Measurements from ENCODE around the gene UBXN11.
A peak's percentile ranks its signal among the peaks of the same experiment; 100 is the strongest.
"Not testable (repeated sequence)": the region's sequence is repeated elsewhere in the genome, so short reads cannot be mapped to it uniquely, and the experiment has no call there.

The UBXN11 gene

DNA sequence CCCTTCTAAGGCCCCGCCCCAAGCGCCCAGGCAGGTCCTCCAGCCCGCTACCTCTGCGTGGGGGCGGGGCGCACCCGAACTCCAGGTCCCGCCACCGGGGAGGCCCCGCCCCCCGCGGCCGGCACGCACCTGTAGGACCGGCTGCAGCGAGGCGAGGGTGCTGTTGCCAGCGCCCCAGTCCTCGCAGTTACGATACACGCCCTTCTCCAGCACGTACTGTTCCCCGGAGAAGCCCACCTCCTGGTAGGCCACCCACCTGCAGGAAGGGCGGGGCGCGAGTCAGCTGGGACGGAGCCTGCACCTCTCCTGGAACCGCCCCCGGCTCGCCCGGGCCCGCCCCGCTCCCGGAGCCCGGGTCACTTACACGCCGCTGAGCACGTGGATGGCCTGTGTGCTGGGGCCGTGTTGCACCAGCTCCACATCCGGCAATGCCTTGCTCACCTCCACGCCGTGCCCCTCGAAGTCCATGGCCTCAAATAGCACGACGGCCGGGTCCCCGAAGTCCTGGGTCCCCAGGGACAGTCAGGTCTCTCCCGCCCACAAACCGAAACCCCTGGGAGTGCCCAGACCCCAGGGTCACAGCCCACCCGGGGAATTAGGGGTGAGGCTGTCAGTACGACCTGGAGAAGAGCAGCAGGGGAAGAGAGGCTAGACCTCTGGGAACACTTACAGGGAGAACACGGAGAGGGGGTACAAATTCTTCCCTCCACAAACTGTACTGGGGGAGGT is 30.2 kb upstream of the UBXN11 start:
- DNase-seq = peak; percentile 76

DNA sequence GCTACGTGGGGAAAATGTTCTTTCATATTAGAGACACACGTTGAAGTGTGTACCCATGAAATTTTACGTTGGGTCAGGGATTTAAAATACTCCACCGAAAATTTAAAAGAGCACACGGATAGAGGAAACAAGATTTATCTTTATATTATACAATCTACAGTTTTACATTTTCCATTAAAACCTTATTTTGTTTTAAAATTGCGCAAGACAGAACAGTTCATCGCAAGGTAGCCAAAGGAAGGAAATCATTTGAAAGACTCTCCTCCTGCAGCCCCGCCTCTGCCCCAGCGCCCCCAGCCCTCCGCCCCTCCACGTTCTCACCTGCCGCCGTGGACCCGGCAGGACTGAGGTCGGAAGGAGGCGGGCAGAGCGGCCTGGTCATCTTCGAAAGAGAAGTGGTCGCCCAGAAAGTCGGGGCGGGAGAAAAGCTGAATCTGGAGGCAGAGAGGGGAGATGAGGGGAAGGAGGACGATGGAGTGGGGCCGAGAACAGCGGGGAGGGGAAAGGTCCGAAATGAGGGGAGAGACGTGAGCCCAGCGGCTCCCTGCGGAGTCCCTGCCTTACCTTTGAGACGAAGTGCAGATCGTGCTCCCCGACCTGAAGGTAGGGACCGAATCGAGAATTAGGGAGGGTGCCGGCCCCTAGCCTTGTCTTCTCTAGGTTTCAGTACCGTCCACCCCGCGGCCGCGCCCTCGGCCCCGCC is 29.5 kb upstream of the UBXN11 start:
- DNase-seq = no peak

DNA sequence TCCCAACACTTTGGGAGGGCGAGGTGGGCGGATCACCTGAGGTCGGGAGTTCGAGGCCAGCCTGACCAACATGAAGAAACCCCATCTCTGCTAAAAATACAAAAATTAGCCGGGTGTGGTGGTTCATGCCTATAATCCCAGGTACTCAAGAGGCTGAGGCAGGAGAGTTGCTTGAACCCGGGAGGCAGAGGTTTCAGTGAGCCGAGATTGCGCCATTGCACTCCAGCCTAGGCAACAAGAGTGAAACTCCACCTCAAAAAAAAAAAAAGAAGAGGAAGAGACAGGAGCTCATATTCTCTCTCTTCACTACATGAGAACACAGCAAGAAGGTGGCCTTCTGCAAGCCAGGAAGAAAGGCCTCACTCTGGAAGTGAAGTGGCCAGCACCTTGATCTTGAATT is 26.9 kb upstream of the UBXN11 start:
- DNase-seq = not testable (repeated sequence)

DNA sequence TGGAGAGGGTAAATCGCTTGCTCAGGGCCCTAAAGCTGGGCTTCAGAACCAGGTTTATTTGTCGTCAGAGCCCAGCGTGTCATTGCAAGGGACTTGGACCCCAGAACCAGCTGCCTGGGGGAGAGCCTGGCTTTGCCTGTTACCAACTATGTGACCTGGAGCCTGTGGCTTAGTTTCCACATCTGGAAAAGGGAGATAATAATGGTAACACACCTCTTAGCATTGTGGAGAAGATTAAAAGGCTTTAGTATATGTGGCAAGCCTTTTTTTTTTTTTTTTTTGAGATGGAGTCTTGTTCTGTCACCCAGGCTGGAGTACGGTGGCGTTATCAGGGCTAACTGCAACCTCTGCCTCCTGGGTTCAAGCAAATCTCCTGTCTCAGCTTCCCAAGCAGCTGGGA is 23.8 kb upstream of the UBXN11 start:
- no peak for DNase-seq

DNA sequence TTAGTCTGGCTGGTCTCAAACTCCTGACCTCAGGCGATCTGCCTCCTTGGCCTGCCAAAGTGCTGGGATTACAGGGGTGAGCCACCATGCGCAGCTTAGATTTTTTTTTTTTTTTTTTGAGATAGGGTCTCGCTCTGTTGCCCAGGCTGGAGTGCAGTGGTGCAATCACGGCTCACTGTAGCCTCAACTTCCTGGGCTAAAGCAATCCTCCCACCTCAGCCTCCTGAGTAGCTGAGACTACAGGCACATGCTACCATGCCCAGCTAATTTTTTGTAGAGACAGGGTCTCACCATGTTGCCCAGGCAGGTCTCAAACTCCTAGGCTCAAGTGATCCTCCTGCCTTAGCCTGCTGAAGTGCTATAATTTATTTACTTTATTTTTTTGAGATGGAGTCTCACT is 22.9 kb upstream of the UBXN11 start:
- not testable (repeated sequence) for DNase-seq

- DNase-seq = no peak
Observed at GRCh38 chr1:26328597-26328996, 22.2 kb upstream of the UBXN11 start.

DNA sequence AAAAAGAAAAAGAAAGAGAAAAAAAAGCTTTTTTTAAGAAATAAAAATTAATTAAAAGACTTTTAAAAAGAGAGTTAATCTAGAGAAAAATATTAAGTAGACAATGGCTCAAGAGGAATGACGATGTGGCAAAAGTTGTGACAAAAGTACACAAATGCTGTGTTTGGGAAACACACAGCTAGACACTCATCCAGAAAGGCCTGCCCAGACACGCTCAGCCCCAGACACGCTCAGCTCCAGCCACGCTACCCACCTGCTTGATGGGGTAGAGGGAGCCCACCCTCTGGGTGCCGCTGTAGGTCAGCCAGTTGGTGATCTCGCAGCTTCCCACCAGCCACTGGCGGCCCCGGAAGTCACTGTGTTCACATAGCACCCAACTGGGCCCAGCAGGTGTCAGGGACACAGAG is 21.5 kb upstream of the UBXN11 start:
- DNase-seq = no peak

DNA sequence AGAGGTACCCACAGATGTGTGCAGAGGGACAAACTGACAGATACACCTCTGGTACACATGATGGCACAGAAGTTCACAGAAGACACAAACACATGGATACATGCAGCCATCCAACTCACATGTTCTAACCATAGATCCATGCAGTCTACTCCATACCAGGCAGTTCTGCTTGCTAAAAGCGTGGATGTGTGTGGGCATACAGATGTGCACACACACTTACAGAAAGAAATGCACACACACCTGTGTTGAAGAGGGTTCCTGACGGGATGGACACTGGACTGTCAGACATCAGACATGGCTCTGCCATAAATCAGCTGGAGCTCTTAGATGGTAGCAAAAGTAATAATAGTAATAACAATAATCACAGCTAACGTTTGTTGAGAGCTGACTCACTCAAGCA is 18.1 kb upstream of the UBXN11 start:
- DNase-seq = no peak

- no peak for DNase-seq
Observed at GRCh38 chr1:26323382-26323781, 16.9 kb upstream of the UBXN11 start.

DNA sequence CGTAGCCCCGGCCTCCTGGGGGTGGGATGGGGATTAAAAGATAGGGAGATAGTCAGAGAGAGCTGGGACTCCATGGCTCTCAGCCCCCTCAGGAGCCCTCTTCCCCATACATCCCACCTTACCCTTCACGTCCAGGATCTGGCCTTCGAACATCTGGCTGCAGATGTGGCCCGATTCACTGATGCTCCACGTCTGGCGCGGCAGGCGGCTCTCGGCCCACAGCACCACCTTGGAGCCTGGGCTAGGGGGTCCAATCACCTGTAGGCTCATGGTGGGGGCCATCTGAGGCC is 15.6 kb upstream of the UBXN11 start:
- no peak for DNase-seq

GRCh38 chr1:26321315-26322041 is 15.0 kb upstream of the UBXN11 start:
- DNase-seq = peak; percentile 93

- no peak for DNase-seq
Observed at GRCh38 chr1:26320896-26321295, 14.5 kb upstream of the UBXN11 start.

- no peak for DNase-seq
Observed at GRCh38 chr1:26318338-26319064, 12.1 kb upstream of the UBXN11 start.

GRCh38 chr1:26317612-26318337 is 11.3 kb upstream of the UBXN11 start, which contains the start of gene CD52:
Gene CD52 (plus strand): TSS chr1:26317958. CDS start chr1:26318018, 60 bp downstream.
- peak; percentile 53 for DNase-seq

GRCh38 chr1:26317146-26317545 is 10.7 kb upstream of the UBXN11 start:
- DNase-seq = no peak

DNA sequence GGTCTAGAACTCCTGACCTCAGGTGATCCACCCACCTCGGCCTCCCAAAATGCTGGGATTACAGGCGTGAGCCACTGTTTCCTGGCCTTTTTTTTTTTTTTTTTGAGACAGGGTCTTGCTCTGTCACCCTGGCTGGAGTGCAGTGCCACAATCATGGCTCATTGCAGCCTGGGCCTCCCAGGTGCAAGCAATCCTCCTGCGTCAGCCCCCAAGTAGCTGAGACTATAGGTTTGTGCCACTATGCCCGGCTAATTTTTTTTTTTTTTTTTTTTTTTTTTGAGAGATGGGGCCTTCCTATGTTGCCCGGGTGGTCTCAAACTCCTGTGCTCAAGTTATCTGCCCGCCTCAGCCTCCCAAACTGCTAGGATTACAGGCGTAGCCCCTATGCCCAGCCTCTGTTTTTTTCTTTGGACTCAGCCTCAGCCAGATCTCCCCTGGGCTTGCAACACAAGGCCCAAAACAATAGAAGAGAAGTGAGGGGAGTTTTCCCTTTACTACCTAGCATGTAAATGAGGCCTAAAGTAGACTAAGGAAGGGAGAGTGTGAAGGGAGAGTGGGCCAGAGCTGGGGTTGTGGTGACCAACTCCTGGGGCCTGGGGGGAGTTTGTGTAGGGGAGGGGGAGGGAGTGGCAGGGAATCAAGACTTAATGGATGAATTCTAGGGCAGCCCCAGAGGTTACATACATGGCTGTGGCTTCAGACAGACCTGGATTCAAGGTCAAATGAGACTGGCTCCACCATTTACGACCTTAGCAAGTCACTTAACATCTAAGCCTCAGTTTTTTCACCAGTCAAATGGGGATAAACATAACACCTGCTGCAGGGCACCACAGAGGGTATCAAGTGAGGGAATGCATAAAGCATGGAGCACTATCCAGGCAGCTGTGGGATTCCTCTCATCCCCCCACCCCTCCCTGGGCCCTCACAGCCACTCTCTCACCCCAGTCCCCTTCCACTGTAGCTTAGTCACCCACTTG is 9.7 kb upstream of the UBXN11 start:
- DNase-seq = no peak

DNA sequence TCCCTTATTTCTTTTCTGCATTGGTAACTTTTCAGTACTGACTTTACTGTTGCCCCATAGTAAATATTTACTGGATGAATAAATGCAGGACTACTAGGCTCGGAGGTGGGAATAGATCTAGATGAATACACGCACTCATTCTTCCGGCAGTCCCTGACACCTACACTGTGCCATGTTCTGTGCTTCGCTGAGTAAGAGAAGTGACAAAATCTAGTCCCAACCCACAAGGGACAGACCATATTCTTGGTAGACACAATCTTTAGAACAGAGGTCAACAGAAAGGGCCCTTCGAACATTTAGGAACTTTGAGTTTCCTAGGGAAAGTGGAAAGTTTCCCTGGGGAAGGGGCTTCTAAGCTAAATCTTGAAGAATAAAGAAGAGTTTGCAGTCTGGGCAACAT is 8.1 kb upstream of the UBXN11 start:
- no peak for DNase-seq

- DNase-seq = not testable (repeated sequence)
Observed at GRCh38 chr1:26307966-26308899, 1.8 kb upstream of the UBXN11 start.

- no peak for DNase-seq
Observed at GRCh38 chr1:26307363-26307781, 936 bp upstream of the UBXN11 start.

GRCh38 chr1:26305667-26306289 is 658 bp downstream of the UBXN11 start:
- no peak for DNase-seq
